Measurements from ENCODE around the gene CD276.

The CD276 gene

GRCh38 chr15:73749971-73750370, 65.8 kb downstream of the CD276 start:
- no peak for DNase-seq

DNA sequence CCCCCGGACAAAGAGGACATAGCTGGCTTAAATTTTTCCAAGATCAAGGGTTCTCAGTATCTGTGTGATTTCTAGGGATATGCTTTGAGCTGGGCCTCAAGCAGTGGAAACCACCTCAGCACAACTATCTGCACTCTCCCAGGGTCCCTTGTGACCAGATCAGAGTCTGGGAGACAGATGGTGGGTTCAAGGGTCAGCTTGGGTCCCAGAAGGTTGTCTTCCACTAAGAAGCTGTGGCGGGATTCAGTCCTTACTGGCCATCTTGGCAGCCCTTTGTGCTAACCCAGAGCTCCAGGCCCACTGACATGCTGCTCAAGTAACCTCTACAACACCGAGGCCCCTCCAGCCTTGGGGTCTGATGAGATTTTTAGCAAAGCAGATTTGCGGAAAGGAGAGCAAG, 66.3 kb downstream of the CD276 start:
- no peak for DNase-seq

GRCh38 chr15:73750951-73751350, 66.8 kb downstream of the CD276 start:
- no peak for DNase-seq

DNA sequence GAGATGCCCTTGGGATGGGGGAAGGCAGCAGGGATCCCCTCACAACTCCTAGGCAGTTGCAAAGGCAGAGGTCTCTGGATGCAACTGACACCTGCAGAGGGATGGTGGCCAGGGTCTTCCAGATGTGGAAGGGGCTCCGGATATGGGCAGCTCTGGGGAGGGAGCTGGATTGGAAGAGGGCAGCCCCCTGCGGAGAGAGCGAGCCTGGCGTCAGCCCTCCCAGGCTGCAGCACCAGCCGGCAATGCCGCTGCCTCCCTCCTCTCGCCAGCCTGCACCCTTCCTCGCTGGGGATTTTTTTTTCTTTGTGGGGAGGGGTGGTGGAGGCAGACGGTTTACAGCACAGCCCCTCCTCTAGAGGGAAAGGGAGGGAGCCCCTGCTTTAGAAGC, 67.3 kb downstream of the CD276 start:
- DNase-seq: no peak

- no peak for DNase-seq
Observed at GRCh38 chr15:73751899-73752805, 68.0 kb downstream of the CD276 start.

GRCh38 chr15:73752806-73753193, 68.6 kb downstream of the CD276 start:
- DNase-seq: no peak

DNA sequence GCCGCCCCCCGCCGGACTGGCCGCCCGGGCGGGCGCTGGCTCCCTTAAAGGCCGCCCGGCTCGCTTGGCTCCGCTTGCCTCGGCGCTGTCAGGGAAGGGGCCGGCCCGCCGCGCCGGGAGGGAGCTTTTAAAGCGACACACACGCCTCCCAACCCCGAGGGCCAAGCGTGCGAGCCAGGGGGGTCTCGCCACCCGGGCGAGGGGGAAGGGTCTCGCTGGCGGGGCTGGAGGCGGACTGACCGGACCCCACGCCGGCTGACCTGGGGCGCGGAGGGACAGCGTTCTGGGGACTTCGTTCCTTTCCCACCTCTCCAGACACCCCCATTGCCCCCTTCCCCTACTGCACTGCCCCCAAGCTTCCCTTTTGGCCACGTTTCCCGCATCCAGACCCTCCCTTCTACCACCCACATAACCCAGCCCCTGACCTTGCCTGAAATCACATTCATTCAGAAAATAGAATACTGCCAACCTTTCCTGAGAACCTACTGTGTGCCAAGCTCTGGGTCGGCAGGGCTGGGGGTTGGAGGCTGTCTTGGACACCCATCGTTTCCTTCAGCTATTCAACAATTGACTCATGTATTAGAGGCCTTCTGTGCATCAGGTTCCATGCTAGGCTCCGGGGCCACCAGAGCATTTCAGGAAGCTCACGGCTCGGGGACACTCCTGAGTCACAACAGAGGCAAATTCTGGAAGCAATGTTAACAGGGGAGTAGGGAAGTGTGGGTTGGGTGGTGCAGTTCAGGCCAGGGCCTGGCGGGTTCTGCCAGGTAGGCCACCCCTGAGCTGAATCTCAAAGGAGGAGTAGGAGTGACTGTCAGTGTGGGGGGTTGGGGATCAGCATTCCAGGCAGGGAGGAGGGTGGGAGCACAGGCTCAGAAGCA, 69.3 kb downstream of the CD276 start, which contains the start of gene INSYN1:
Gene INSYN1, minus strand, starts transcription at position 102 of the 881 bp plus-strand sequence. CDS start 2,221 bp downstream, outside the sequence.
- no peak for DNase-seq

GRCh38 chr15:73754461-73754860, 70.3 kb downstream of the CD276 start:
- no peak for DNase-seq

GRCh38 chr15:73755481-73755880, 71.3 kb downstream of the CD276 start:
- no peak for DNase-seq

DNA sequence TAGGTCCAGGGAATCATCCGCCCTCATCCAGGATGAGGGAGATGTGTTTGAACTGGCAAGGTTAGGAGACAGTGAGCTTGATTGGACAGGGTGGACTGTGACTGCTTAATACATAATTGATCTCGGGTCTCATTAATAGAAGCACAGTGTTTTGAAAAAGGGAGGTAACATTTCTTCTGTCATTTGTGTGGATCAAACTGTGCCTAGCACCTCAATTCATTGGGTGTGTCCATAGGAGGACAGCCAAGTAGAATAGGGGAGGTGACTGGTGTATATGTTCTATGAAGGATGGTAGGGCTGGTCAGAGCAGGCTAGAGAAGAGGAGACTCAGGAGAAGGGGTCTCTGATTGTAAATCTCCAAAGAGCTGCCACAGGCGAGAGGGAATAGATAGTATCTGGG, 71.8 kb downstream of the CD276 start:
- DNase-seq: no peak

GRCh38 chr15:73756390-73756789, 72.2 kb downstream of the CD276 start:
- DNase-seq: no peak

GRCh38 chr15:73756947-73757513, 72.8 kb downstream of the CD276 start:
- no peak for DNase-seq

DNA sequence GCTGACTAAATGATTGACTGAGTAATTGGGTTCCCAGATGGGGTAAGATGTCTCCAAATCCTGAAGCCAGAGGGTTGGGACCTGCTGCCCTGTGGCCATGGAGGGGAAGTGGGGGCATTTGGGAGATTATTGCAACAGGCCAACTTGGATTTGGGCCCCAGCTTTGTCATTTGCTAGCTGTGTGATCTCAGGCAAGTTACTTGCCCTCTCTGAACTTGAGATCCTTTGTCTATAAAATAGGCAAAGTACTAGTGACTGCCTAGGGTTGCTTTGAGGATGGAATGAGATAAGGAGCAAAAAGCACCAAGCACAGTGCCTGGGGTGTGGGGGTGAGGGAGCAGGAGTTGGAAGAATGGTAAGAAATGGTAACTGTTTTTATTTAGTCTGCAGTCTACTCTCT, 73.4 kb downstream of the CD276 start:
- no peak for DNase-seq

- DNase-seq: no peak
Observed at GRCh38 chr15:73758461-73758860, 74.3 kb downstream of the CD276 start.

- no peak for DNase-seq
Observed at GRCh38 chr15:73760330-73761329, 76.4 kb downstream of the CD276 start.

DNA sequence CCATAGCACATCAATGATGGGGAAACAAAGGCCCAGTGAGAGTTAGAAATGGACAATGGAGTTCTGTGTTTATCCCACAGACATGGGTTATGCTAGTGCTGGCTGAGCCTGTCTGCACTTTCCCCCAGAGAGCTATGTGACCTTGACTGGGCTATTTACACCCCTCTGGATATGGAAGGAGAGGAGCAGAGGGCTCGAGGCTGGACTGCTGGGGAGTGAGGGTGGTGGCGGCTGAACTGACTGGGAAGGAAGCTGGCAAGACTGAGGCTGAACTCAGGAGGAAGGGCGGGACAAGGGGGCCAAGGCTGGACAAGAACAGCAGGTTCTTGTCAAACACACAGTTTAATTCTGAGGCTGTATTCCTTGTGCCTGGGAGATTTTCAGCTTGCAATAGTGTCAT, 79.7 kb downstream of the CD276 start:
- DNase-seq: no peak

Data from DMS 273 treated with DMSO at 0.1 percent for 48 hours (cell line).